HCT116 (cell line): ENCODE data around the gene FAM118A.

ENCODE experiments used
- CTCF ChIP-seq, 3 experiments: fragments of 200-600 bp in 1 of 3; sonication (generic) in 1 of 3; IDR thresholded peaks in 2 of 3; conservative IDR thresholded peaks in 1 of 3; 2 replicates each; pipeline ENCODE4 v1.5.1; 2012 to 2017; ENCODE audit warnings: low read depth in 2 of 3, low read length in 2 of 3, antibody characterized with exemption in 1 of 3, borderline replicate concordance in 1 of 3, control low read depth in 1 of 3, mild to moderate bottlenecking in 1 of 3, mixed read lengths in 1 of 3, mixed run types in 1 of 3, moderate library complexity in 1 of 3; ENCODE audit not compliant: insufficient read depth in 1 of 3
- EZH2 ChIP-seq: fragments of 200-600 bp; sonication (generic); IDR thresholded peaks from 2 replicates; pipeline ENCODE4 v1.6.1; 2017; ENCODE audit warnings: antibody characterized with exemption, mixed run types
- EZH2phosphoT487 ChIP-seq: fragments of 200-600 bp; IDR thresholded peaks from 2 replicates; pipeline ENCODE4 v1.6.1; 2018; ENCODE audit warnings: antibody characterized with exemption, borderline replicate concordance
- FOSL1 ChIP-seq: IDR thresholded peaks from 2 replicates; pipeline ENCODE4 v1.6.1; 2012; ENCODE audit warnings: low read depth
- POLR2A ChIP-seq: IDR thresholded peaks from 2 replicates; pipeline ENCODE4 v1.7.0; 2011; ENCODE audit warnings: borderline replicate concordance; ENCODE audit not compliant: insufficient read depth, insufficient read length; ENCODE audit errors: extremely low read depth
- RAD21 ChIP-seq: IDR thresholded peaks from 2 replicates; pipeline ENCODE4 v1.6.1; 2012; ENCODE audit warnings: low read depth, mild to moderate bottlenecking
- REST ChIP-seq: IDR thresholded peaks from 2 replicates; pipeline ENCODE4 v1.6.1; 2012; ENCODE audit warnings: low read depth
- ZNF274 ChIP-seq: fragments of 200-500 bp; sonication (Bioruptor generic); IDR thresholded peaks from 2 replicates; pipeline ENCODE4 v1.6.1; 2014; ENCODE audit warnings: mild to moderate bottlenecking, low read depth, low read length, inconsistent platforms

- TF ChIP-seq CTCF (IDR thresholded peaks at IDR 0.05 in 2 of 3, conservative IDR thresholded peaks at IDR 0.05 in 1 of 3; ENCODE audit: borderline replicate concordance in 1 of 3, insufficient read depth in 1 of 3, low read depth in 2 of 3, low read length in 2 of 3) (no peak), REST (no peak), POLR2A (no peak), RAD21 (no peak), ZNF274 (no peak), EZH2phosphoT487 (no peak), EZH2 (no peak), FOSL1 (no peak)
Measured at GRCh38 chr22:45335021-45335818, 25.5 kb downstream of the FAM118A start.
